Right lobe of liver (tissue), 4 donors: ENCODE results near the gene EIF2B2.

Experiments used
- POLR2A ChIP-seq: fragments of 450-650 bp; IDR thresholded peaks from one replicate; pipeline ENCODE4 v1.6.1; 2017; ENCODE audit warnings: antibody characterized with exemption, mild to moderate bottlenecking
- TF ChIP-seq, protein P1 (sequence below), 4 donors: fragments of 200-600 bp in 3 of 4; fragments of 450-650 bp in 1 of 4; IDR thresholded peaks; one replicate each; pipeline versions ENCODE4 v1.5.1 to v1.8.0; 2016 to 2022; ENCODE audit warnings: antibody characterized with exemption in 4 of 4, mild to moderate bottlenecking in 2 of 4
- donor health status: DM: no; HTN: no; CAD: no.
- donor health status: DM: no; HTN: no; CAD: no.
- donor health status: DM: no; HTN: yes; CAD: no.

DNA sequence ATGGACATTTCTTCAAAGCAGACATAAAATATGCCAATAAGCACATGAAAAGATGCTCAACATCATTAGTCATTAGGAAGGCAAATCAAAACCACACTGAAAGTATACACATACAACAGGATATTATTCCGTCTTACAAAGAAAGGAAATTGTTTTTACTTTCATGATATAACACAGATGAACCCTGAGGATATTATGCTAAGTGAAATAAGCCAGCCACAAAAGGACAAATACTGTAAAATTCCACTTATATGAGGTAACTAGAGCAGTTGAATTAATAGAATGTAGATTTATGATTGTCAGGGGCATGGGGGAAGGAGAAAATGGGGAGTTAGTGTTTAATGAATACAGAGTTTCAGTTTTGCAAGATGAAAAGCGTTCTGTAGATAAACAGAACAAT, 56.9 kb downstream of the EIF2B2 start:
- TF ChIP-seq POLR2A: no peak
- TF ChIP-seq, protein P1, sequence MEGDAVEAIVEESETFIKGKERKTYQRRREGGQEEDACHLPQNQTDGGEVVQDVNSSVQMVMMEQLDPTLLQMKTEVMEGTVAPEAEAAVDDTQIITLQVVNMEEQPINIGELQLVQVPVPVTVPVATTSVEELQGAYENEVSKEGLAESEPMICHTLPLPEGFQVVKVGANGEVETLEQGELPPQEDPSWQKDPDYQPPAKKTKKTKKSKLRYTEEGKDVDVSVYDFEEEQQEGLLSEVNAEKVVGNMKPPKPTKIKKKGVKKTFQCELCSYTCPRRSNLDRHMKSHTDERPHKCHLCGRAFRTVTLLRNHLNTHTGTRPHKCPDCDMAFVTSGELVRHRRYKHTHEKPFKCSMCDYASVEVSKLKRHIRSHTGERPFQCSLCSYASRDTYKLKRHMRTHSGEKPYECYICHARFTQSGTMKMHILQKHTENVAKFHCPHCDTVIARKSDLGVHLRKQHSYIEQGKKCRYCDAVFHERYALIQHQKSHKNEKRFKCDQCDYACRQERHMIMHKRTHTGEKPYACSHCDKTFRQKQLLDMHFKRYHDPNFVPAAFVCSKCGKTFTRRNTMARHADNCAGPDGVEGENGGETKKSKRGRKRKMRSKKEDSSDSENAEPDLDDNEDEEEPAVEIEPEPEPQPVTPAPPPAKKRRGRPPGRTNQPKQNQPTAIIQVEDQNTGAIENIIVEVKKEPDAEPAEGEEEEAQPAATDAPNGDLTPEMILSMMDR (IDR thresholded peaks at IDR 0.05): no peak
